Measurements from ENCODE around the gene GJB4.
"Not testable (repeated sequence)": the region's sequence is repeated elsewhere in the genome, so short reads cannot be mapped to it uniquely, and the experiment has no call there.

GJB4 gene

DNA sequence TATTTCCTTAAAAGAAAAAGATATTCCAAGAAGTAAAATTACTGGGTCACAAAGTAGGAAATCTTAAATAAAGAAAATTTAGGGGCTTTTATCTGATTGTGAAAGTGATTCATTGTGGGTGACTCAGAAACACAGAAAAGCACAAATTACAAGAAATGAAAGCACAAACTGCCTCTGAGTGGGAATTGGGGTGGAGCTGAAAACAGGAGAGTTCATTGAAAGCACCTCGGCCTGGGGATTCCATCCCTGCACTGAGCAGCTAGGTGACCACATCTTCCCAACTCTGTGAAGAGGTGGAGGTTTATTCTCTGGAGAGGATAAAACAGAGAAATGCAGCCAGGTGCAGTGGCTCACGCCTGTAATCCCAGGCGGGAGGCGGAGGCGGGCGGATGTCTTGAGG lies 40.7 kb downstream of the GJB4 start:
- no peak for DNase-seq

GRCh38 chr1:34803770-34804169 lies 44.2 kb downstream of the GJB4 start:
- no peak for DNase-seq

DNA sequence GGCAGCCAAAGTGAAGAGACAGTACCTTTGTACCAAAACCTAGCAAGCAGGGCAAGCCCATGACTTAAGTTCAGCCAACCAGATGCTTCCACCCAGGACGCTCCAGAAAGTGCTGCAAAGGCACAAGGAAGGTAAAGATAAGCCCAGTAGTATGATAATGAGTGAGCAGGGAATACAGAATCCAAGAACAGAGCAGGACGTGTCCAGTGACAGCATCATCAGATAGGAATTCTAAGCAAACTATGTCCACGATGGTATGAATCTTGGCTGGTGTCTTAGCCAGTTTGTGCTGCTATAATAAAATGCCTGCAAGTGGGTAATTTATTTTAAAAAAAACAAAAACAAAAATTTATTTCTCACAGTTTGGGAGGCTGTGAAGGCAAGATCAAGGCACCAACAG lies 46.9 kb downstream of the GJB4 start:
- peak; percentile 9 for DNase-seq

GRCh38 chr1:34808051-34808810 lies 48.7 kb downstream of the GJB4 start:
- no peak for DNase-seq

GRCh38 chr1:34810781-34811180 lies 51.2 kb downstream of the GJB4 start:
- DNase-seq, result not testable (repeated sequence)

Data from fibroblast of skin of abdomen (primary cell).